COLO668 (cell line): ENCODE results near the gene CNTN5.
"Not testable (repeated sequence)": the region's sequence is repeated elsewhere in the genome, so short reads cannot be mapped to it uniquely, and the experiment has no call there.

ENCODE experiments used
- DNase-seq: peaks from one replicate; lab custom pipeline; 2025; ENCODE audit not compliant: unreplicated experiment; lab: John Stamatoyannopoulos, UW

Gene CNTN5

DNA sequence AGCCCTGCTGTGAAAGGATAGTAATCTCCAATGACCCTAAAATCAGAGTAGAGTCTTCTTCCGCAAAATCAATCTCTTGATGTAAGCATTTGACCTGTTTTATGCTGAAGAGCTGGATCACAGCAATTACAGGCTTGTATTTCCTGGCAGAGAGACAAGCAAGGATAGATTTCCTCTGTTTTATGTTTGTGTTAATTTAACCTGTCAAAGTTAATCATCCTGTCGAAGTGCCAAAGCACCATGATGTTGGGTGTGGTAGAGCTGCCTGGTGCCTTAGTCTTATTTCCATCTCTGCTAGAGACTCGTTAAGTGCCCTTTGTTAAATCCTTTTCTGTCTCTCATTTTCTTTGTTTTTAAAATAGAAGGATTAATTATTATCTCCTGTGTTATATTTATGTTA lies 248.1 kb downstream of the CNTN5 start:
- no peak for DNase-seq

DNA sequence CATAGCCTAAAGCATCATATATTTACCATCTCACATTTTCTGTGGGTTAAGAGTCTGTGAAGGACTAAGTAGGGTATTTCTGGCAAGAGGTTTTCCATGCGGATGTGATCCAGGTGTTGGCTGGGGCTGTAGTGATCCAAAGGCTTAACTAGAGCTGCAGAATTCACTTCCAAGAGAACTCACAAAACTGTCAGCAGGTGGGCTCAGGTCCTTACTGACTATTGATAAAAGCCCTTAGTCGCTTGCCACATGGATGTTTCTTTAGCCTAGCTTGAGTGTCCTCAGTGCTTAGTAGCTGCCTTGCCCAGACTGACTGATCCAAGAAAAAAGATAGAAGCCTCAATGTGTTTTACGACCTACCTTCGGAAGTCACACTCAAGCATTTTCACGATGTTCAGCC lies 250.8 kb downstream of the CNTN5 start:
- no peak for DNase-seq

DNA sequence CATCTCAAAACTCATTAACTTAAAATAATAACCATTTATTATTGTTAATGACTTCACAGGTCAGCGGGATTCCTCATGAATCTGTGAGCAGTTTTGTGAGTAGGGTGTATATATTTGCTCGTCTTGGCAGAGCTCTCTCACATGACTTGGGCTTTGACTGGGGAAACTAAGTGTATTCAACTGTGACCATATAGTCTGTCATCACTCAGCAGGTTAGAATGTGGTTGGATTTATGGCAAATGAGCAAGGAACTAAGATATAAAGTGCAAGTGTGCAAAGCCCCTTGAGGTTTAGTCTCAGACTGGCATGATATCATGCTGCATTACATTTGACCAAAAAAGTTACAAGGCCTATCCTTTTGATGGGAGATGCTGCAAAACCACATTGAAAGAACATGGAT lies 254.8 kb downstream of the CNTN5 start:
- no peak for DNase-seq

DNA sequence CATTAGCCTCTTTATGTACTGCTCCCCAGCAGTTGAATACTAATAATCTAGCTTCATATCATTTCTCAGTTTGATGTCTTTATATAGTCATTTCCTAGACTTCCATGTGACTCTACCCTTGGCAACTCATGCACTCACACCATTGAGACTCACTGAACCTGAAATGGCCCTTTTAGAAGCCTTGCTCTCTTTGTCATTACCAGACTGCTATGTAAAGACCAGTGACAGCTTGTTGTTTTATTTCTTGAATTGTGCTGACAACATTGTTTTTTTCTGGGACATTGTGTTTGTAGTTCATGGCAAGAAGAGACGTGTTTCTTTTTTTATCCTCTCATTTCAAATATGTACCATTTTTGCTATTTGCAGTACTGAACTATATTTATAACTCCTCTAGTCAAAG lies 256.5 kb downstream of the CNTN5 start:
- DNase-seq: no peak

DNA sequence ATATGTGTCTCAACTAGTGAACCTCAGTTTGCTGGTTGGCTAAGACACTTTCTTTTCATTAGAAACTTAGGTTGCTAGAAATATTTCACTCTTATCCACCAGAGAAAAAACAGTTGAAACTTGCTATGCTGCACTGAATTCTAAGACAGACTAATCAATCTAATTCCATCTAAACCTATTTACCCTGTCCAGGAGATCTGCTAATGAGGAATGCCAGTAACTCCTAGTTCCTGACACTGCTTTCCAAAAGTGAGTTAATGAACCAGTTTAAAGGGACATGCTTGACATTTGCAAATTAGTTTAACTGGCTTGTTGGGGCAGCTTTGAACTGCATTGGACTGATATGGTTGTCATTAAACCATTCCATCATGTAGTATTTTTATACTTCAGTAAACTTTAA lies 258.5 kb downstream of the CNTN5 start:
- DNase-seq: no peak

DNA sequence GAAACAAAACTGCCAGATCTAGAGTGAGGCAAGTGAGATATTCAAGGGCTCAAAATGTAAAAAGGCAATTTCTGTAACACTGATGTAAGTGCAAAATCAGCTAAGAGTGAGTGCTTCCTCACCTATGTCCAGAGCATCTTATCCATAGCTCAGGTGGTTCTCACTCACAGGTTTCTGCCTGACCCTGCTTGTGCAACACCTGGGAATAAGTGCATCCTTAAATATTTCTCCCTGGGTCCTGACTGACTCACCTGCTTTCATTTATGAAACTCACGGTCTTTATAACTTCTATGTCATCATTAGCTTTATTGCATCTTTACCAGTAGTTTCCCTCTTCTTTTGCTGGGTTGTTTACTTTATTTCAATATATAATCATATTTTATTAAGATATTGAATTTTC lies 260.6 kb downstream of the CNTN5 start:
- DNase-seq: no peak

DNA sequence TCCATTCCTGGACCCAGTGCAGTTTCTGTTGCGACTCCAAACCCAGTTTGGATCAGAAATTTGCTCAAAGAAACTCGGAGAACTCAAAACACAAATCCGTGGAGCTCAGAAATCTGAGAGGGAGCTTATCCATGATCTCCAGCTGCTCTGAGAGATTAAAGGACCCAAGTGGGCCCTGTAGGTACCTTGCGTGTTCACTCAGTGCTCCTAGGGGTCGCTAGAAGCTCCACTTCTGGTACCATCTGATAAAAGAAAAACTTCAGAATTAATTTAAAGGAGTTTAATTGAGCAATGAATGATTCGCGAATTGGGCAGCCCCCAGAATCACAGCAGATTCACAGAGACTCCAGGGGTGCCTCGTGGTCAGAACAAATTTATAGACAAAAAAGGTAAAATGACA lies 277.2 kb downstream of the CNTN5 start:
- DNase-seq: not testable (repeated sequence)

DNA sequence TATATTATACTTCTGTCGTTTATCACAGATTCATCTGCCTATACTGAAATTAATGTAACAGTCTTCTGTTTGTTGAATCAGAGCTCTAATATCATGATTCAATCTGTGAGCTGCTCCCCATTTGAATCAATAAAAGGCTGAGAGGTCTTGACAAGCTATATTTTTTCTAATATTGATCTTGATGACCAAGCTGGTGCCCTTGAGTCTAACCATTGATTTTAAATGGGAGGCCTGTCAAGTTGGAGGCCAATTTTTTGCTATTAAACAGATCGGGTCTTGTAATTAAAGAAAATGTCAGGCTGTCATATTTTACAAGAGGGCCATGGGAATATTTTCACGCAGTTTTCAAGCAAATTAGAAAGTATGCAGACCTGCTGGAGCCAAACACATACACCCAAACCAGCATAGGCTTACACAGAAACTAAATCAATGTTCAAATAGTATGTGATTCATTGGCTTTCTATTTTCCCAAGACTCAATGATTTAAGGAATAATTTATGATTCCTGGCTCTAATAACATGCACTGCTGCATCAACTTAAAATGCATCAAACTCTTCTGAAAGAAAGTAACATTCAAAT lies 286.9 kb downstream of the CNTN5 start:
- DNase-seq: no peak

DNA sequence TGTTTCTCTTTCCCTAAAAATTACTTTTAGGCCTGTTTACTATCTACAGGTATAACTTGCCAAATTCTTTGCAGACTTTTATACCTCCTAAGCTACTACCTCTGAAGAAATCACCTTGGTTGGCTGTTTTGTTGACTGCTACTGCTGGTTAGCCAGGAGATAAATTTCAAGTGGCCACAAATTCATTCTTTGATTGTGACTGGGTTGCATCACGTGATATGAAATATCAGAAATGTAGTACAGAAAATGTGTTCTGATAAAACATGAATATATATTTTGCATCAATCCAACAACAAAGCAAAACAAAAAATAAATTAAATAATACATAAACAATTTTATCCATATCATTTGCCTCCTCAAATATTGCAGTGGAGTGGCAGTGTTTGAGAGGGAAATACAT lies 291.1 kb downstream of the CNTN5 start:
- no peak for DNase-seq

DNA sequence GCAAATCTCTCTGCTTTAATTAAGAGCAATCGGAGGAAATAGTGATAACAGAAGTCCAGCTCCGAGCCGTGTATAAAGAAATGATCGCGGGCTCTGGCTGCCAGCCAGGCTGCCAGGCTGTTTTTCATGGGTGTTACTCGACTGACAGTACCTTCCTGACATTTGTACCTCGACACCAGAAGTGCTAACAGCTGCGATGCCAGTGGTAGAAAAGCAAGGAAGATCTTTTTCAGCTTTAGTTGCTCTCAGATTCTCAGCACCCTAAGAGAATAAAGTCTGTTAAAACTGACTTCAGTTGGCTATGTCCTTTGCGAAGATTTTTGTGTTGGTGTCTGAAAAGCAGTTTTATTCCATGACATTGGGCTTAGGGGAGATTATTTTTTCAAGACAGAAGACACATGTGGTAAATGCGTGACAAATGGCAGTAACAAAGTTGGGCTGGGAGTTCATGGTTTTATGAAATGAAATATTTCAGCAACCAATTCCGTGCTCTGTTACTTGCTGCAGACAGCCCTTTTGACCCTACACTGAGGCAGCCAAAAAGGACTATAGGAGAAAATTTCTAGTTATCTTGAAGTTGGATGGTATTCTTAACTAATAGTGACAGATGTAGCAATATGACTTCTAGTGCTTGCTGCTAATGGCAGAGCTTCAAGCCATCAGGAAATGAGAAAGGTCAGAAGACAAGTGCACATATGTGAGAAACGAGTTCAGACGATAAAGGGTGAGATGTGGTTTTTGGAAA lies 296.2 kb downstream of the CNTN5 start:
- no peak for DNase-seq

DNA sequence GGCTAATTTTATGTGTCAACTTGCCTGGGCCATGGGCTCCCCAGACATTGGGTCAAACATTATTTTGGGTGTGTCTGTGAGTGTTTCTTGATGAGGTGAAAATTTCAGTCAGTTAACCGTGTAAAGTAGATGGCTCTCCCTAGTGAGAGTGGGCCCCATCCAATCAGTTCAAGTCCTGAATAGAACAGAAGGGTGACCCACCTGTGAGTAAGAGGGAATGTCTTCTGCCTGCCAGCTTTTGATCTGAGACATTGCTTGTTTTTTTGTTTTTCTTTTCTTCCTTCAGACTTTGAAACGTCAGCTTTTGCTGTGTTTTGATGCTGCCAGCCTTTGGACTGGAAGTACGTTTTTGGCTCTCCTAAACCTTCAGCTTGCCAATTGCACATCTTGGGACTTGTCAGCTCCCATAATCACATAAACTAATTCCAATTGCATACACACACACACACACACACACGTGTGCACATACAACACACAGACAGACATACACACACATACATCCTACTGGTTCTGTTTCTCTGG lies 300.1 kb downstream of the CNTN5 start:
- DNase-seq: no peak

DNA sequence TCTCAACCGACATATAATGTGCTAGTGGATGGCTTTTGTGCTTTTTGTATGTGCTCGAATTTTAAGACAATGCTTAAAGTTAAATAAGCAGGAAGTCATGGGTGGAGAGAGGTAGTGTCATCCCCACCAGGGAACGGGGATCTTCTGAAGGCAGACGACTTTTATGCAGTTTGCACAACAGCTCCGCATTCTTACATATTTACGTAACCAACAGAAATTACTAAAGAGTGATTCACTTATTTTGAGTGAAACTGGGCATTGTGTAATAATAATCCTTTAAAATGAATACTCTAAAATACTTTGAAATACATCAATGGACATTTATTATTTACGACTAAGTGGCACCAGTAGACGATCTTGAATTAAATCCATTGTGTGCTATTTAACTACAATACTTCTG lies 305.1 kb downstream of the CNTN5 start:
- no peak for DNase-seq

DNA sequence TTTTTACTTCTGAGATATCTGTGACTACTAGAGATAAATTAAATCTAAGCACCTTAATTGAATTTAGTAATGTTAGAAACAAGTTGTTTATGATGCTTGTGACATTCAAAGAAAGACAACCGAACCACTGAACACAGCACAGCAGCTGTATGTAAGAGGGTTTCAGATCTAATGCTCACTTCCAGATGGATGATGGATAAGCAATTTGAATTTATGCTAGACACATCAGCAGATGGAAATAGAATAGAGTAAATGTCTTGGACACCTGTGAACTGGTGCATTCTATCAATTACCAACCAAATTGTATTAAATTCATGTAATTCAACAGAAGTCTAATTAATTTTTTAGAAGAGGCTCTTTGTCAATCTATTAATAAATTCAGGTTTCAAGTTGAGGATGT lies 306.3 kb downstream of the CNTN5 start:
- DNase-seq: no peak

DNA sequence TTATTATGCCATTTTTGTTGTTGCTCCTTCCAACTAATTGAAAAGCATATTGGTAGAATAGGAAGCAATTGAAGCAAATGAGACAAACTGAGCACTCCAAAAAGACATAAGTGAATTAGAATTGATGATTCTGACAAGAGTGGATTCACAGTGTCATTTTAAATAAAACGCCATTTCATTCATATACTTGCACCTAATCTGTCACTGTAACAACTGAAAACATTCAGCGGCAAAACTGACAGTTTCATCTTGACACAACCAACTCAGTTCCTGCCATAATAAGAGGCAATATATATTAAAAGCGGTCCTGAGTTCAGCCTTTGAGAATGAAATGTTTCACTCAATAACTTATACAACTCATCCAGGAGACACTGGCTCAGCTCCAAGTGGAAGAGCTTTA lies 306.8 kb downstream of the CNTN5 start:
- no peak for DNase-seq

DNA sequence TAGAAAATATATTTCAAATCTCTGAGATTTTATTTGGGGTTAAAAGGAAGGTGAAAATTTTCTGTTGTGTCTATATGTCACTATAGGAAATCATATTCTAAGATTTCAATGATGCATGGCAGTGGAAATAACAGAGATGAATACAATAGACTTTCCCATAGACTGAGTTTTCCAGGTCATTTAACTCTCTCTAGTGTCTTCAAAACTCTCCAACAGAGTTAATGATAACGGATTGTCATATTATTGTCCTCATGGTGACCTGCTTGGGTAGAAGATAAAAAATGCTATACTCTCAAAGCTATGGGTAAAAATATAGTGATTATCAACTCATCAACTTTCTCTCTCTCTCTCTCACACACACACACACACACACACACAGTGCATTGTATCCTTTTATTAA lies 312.9 kb downstream of the CNTN5 start:
- no peak for DNase-seq

DNA sequence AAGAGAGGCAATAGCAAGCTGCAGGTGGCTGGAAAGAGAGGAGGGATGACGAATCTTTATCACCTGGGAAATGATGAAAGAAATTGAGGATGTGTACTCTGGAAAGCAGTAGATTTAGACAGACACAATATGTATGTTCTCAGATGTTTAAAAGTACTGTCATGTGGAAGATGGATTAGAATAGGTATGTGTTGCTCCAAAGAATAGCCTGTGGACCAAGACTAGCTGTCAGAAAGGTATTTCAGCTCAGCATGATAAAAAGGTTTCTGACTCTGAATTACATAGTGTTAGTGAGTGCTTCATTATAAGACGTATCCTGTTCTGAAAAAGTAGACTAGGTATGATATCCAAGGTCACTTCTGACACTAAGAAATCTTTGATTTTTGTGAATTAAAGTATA lies 322.4 kb downstream of the CNTN5 start:
- DNase-seq: no peak

DNA sequence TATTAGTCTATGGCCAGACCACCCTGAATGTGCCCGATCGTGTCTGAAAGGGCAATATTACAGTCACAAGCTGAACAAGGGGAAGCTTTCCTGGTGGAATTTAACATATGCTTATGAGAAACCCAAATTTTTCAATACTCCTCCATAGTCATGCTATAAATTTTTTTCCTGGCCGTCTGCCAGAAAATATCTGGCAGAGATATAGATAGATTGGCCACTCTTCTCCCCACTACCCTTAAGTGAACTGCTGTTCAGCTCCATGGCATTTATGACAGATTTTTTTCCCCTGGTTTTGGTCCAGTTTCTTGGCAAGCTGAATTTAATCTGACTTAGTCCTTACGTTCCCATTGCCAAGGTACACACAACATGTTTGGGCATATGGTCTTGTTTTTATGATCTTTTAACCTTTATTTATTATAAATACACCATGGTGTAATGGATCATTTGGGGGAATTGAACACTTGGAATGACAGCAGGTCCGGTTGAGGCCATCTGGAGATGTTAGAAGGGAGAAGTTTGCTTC lies 328.5 kb downstream of the CNTN5 start:
- DNase-seq: no peak

DNA sequence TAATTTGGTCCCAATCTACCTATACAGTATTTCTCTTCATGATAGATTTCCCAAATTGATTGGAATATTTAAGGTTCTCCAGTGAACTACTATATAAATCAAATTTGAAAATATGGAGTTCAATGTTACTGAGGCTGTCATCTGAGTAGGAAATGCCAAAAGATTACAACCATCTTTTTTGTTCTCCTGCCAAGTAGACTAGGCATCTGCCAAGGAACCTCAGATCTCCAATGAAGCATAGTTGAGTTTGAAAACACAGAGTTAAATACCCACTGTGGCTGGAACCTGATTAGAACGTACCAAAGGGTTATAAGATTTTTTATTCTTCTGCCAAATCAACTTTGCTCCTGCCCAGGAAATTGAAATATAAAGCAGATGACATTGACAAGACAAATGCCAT lies 330.9 kb downstream of the CNTN5 start:
- DNase-seq: no peak

DNA sequence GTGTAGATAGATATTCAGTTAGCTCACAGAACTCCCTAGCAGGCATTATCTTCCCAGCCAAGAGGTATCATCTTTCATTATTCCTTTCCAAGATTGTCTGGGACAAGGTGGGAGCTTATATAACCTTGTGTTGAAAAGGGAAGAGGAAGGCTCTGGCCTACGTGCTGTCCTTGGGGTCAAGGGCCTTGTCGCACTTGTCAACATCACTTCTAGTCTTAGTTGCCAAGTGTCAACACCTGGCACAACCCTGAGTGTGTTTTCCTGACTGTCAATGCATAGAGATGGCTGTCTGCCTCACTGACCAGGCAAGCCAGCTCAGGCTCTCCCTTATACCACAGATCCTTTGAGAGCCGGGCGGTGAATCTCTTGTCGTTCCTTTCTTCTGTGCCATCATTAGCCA lies 331.9 kb downstream of the CNTN5 start:
- no peak for DNase-seq

DNA sequence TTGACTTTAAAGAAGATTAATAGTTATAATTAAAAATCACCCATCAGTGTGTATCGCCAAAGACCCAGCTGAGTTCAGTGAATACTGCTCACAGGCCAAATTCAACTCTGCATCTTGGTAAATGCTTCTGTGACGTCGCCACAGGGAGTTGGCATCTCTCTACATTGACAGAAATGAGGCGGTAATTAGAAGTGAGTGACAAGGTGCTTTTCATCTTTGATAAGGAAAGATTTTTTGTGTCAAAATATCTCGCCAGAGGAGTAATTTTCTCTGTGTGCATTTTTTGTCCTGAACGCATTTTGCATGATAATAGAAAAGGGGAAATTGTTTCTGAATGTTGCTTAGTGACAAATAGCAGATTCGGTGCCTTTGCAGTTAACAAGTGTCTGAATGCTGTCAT lies 345.8 kb downstream of the CNTN5 start:
- no peak for DNase-seq

DNA sequence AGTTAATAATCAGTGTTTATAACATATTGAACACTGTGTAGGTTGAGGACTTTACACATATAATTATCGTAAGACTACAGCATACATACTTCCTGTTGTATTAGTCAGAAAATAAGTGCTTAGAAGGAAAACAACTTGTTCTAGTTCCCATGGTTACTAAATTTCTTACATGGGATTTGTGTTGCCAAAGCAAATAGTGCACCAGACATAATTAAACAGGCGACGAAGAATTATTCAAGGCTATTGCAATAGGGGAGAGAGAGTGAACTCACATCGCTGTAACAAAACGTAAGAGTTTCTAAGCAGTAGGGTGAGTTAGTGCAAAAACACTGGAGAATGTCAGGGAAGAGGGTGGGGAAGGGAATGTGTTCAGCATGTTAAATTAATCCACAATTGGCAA lies 347.8 kb downstream of the CNTN5 start:
- no peak for DNase-seq

DNA sequence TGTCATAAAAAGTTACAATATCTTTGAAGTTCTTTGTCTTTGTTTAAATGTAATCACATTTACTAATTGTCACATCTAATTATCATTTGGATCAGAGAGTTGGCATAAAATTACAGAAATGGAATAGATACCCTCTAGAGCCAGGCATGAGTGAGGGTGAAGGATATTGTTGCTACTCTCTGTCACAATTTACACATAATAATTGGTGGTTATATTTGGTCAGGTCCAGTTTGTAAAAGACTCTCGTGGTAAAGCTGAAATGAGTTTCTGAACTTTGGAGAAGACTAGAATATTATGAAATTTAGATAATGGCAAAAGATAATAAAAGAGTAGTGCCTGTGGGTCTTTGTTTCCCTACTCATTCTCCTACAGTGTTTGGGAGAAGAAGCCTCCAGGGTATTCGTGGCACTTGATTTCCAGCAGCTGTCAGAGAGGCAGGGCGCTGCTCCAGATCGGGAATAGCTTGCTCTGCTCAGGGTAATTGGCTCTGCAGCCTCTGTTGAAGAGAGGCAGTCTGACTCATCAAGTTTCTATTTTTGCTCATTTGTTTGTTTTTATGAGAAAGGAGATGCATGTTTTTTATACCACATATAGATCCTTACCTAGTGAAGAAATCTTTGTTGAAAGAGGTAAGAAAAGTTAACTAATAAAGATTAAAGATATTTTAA lies 349.9 kb downstream of the CNTN5 start:
- no peak for DNase-seq
